MM.1S (cell line): ENCODE data around the gene PNPLA3.

Source experiments
- CTCF ChIP-seq: fragments of 300-600 bp; sonication (generic); IDR thresholded peaks from 2 replicates; pipeline ENCODE4 v1.5.1; 2016; ENCODE audit warnings: antibody characterized with exemption, low read length, mixed read lengths
- EZH2 ChIP-seq: fragments of 300-600 bp; sonication (generic); optimal IDR thresholded peaks from 2 replicates; pipeline ENCODE3; 2017; ENCODE audit warnings: low read depth, mild to moderate bottlenecking, antibody characterized with exemption, low read length, mixed read lengths

GRCh38 chr22:43886231-43886630 is 37.4 kb upstream of the PNPLA3 start:
- TF ChIP-seq CTCF, result no peak
- TF ChIP-seq EZH2, result no peak
